Activated naive CD4-positive, alpha-beta T cell treated with anti-CD3 and anti-CD28 coated beads, Interleukin-2, amount 50 U/mL, for 72 hours (primary cell): Measurements from ENCODE around the gene ALAS2. TPM values are rescaled to one million over a fixed set of nuclear protein-coding genes. Genes with fewer than 3 reads are reported as not detected.
"Not testable (repeated sequence)": the region's sequence is repeated elsewhere in the genome, so short reads cannot be mapped to it uniquely, and the experiment has no call there.

Experiments
- ATAC-seq, 2 donors: fragments of 150-1000 bp; cut with Tn5 transposase; 2 replicates each; pipeline ENCODE4 v1.10.0; 2021; ENCODE audit warnings: mild to moderate bottlenecking in 2 of 2, moderate library complexity in 2 of 2
- DNase-seq, 2 donors: peaks; one replicate each; pipeline ENCODE4 v3.0.0; 2021 to 2022; ENCODE audit warnings: low spot score in 2 of 2
- H3K27ac Mint-ChIP-seq, 2 donors: one replicate each; pipeline ENCODE4 v1.8.0; 2022; ENCODE audit warnings: mild to moderate bottlenecking in 2 of 2, mixed read lengths in 2 of 2
- H3K36me3 Mint-ChIP-seq, 2 donors: one replicate each; pipeline ENCODE4 v1.8.0; 2022; ENCODE audit warnings: mixed read lengths in 2 of 2
- H3K9me3 Mint-ChIP-seq, 2 donors: one replicate each; pipeline ENCODE4 v1.8.0; 2022; ENCODE audit warnings: mixed read lengths in 2 of 2
- total RNA-seq, 2 donors: library from RNA; stranded (reverse); gene quantifications; one replicate each; pipeline ENCODE4 v1.2.3, GENCODE V29; 2022

ALAS2 gene
- total RNA-seq, 2 donors from 2014 or later: not detected

- ATAC-seq (no peak), DNase-seq (no peak)
- Mint-ChIP-seq H3K9me3 (no peaks in the 10 kb centered on the region), H3K36me3 (no peaks in the 10 kb centered on the region), H3K27ac (no peak overlapping the region)
These were observed 15.9 kb downstream of the ALAS2 start for GRCh38 chrX:55014897-55015299.

DNA sequence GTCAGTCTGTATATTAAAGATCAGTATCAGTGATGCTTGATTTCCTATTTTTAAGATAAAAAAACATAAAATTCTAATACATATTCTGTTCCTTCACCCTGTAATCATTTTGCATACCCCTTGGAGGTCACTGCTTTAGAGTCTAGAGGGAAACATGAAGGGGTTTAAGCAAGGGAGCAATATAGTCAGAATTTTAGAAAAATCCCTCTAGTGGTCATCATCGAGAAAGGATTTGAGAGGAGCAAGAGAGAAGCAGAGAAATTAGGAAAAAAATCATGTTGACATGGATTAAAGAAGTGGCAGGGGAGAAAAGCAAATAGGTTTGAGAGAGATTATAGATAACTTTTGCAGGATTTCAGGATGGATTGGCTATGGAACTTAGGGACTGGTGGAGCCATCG lies 19.5 kb downstream of the ALAS2 start:
- H3K27ac Mint-ChIP-seq: no peak overlapping the region
- no peak for DNase-seq
- no peaks in the 10 kb centered on the region for H3K9me3 Mint-ChIP-seq
- ATAC-seq: no peak
- peaks cover 5 to 6% of the 10 kb centered on the region in 2 donors for H3K36me3 Mint-ChIP-seq

GRCh38 chrX:55008571-55009358 lies 22.0 kb downstream of the ALAS2 start:
- H3K9me3 Mint-ChIP-seq: no peaks in the 10 kb centered on the region
- H3K27ac Mint-ChIP-seq: peak overlapping the region; percentile 44 to 53
- H3K36me3 Mint-ChIP-seq: peaks cover 10 to 21% of the 10 kb centered on the region in 2 donors
- ATAC-seq (peak in 1 of 2 donors; percentile 79), DNase-seq (no peak)

DNA sequence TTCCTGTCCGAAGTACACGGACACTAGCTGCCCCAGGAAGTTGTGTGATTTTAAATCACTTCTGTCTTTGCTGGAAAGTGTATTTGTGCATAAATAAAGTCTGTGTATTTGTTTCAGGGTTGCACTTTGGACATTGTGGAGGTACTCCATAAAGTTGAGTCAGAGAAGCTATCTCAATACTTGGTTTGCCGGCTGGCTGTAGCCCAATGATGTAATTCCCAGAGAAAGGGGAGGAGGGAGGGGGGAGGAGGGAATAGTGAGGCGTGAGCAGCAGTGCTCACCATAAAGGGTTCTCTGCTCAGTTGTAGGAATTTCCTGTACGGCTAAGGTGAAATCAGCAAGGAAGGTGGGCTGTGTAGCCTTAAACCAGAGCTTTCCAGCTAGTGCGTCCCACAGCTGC lies 23.1 kb downstream of the ALAS2 start:
- DNase-seq: no peak
- Mint-ChIP-seq H3K9me3 (no peaks in the 10 kb centered on the region), H3K36me3 (peaks cover 10 to 21% of the 10 kb centered on the region in 2 donors), H3K27ac (peak overlapping the region in 1 of 2 donors; percentile 57)
- no peak for ATAC-seq

DNA sequence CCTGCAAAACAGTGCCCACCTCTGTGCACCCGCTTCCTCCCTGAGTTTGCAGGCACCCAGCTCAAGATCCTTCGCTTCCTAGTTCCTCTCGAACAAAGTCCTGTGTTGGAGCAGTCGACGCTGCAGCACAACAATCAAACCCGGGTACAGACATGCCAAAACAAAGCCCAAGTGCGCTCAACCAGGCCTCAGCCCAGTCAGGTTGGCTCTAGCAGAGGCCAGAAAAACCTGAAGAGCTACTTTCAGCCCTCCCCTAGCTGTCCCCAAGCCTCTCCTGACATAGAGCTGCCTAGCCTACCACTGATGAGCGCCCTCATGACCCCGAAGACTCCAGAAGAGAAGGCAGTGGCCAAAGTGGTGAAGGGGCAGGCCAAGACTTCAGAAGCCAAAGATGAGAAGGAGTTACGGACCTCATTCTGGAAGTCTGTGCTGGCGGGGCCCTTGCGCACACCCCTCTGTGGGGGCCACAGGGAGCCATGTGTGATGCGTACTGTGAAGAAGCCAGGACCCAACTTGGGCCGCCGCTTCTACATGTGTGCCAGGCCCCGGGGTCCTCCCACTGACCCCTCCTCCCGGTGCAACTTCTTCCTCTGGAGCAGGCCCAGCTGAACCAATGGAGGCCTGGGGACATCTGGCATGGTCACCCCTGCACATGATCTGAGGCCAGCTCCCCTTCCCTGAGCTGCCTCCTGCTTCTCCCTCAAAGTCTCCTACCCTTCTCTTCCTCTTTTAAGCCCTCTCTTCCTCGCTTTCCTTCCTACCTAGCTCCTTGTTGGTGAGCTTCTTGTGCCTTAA lies 23.8 kb downstream of the ALAS2 start:
- no peaks in the 10 kb centered on the region for H3K9me3 Mint-ChIP-seq
- peak overlapping the region in 1 of 2 donors; percentile 57 for H3K27ac Mint-ChIP-seq
- ATAC-seq (no peak), DNase-seq (no peak)
- H3K36me3 Mint-ChIP-seq: peaks cover 10 to 21% of the 10 kb centered on the region in 2 donors

DNA sequence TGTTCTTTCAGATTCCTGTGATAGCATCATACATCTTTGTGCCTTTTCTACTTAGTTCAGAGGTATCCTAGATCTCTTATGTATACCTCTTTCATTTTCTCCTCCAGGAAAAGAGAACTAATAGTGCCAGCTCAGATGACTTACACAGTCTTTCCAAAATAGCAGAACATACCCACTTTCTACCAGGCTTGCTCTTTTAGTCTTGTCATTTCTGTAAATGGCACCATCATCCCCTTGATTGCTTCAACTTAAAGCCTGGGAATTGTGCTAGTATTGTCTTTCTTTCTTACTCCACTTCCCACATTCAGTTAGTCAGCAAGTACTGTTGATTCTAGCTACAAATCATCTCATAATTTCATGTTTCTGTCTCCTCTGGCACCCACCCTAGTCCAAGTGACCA lies 25.5 kb downstream of the ALAS2 start:
- Mint-ChIP-seq H3K36me3 (peaks cover 23 to 34% of the 10 kb centered on the region in 2 donors), H3K9me3 (no peaks in the 10 kb centered on the region), H3K27ac (no peak overlapping the region)
- DNase-seq: no peak
- ATAC-seq: no peak

- Mint-ChIP-seq H3K9me3 (no peaks in the 10 kb centered on the region), H3K27ac (peak overlapping the region in 1 of 2 donors; percentile 29), H3K36me3 (peaks cover 25 to 34% of the 10 kb centered on the region in 2 donors)
- no peak for ATAC-seq
- DNase-seq: no peak
These were observed 26.5 kb downstream of the ALAS2 start for GRCh38 chrX:55004231-55004630.

DNA sequence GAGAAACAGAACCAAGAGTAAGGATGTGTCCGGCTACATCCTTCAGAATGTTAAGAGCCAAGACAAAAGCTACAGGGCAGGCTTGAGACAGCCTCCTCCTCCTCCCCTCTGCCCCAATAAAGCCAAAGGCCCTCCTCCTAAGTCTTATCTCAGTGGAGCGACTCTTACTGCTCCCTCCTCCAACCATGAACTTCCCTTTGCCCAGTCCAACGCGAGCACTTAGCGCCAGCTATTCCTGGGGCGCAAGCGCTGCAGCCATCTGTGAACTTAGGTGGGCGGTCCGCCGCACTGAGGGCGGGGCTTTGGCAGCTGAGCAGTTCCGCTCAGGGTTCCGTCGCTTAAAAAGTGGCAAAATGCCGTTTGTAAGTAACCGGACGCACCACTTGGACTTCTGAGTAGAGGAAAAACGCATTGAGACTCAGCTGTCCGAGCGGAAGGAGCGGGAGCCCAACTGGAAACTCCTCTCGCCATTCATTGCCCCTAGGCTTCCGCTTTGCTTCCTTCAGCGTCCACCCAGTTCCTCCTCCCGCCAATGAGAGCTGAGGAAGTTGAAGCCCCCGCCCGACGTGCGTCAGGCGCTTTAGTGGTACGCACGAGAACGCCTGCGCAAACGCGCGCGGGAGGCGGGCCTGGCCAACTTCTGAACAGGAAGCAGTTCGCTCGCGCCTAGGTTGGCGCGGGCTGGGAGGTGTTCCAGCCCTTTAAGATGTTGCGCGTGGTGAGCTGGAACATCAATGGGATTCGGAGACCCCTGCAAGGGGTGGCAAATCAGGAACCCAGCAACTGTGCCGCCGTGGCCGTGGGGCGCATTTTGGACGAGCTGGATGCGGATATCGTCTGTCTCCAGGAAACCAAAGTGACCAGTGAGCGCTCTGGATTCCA lies 30.8 kb downstream of the ALAS2 start, which contains the start of gene APEX2:
TSS of gene APEX2 (plus strand) at position 647 of the 882 bp plus-strand sequence. CDS start at position 707, 60 bp downstream.
- Mint-ChIP-seq H3K27ac (peak within 1 kb of the TSS; percentile 92 to 97), H3K9me3 (no peaks in the 10 kb centered on the region), H3K36me3 (peaks cover 14 to 19% of the 10 kb centered on the region in 2 donors)
- ATAC-seq (peak; percentile 93 to 95), DNase-seq (peak; percentile 74 to 88)

- no peaks in the 10 kb centered on the region for H3K9me3 Mint-ChIP-seq
- no peak for DNase-seq
- peaks cover 4 to 5% of the 10 kb centered on the region in 2 donors for H3K36me3 Mint-ChIP-seq
- H3K27ac Mint-ChIP-seq: no peak overlapping the region
- no peak for ATAC-seq
These were observed 35.2 kb downstream of the ALAS2 start for GRCh38 chrX:54995621-54996020.

- ATAC-seq: no peak
- H3K9me3 Mint-ChIP-seq: no peaks in the 10 kb centered on the region
These were observed 36.0 kb downstream of the ALAS2 start for GRCh38 chrX:54994668-54995351.

DNA sequence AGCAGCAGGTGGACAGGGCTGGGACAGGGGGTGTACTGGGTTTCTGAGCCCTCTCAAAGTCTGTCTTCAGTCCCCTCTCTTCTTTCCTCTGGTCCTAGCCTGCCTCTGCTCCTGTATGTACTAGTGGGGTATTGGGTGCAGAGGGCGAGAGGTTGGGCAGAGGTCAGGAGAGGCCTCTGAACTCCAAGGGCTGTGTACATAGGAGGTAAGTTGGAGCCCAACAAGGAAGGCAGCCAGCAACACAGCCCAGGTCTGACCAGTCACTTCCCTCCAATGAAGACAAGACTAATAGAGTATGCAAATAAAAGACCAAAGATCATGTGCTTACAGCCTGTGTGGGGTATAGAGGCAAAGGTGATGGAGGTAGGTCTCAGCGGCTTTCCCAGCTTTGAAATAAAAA lies 36.7 kb downstream of the ALAS2 start, which contains the start of gene PFKFB1:
TSS of gene PFKFB1 (minus strand) at position 90 of the 400 bp plus-strand sequence. CDS start 181 bp downstream, outside the sequence.
- DNase-seq: no peak
- Mint-ChIP-seq H3K36me3 (no peaks in the 10 kb centered on the region), H3K9me3 (no peaks in the 10 kb centered on the region), H3K27ac (no peak within 1 kb of the TSS)
- no peak for ATAC-seq

More at GRCh38 chrX:54994668-54995351, 36.0 kb downstream of the ALAS2 start:
- DNase-seq: no peak
- no peaks in the 10 kb centered on the region for H3K36me3 Mint-ChIP-seq
- no peak overlapping the region for H3K27ac Mint-ChIP-seq

GRCh38 chrX:54992911-54993622 lies 37.7 kb downstream of the ALAS2 start:
- H3K27ac Mint-ChIP-seq: no peak overlapping the region
- no peaks in the 10 kb centered on the region for H3K36me3 Mint-ChIP-seq
- ATAC-seq: no peak

DNA sequence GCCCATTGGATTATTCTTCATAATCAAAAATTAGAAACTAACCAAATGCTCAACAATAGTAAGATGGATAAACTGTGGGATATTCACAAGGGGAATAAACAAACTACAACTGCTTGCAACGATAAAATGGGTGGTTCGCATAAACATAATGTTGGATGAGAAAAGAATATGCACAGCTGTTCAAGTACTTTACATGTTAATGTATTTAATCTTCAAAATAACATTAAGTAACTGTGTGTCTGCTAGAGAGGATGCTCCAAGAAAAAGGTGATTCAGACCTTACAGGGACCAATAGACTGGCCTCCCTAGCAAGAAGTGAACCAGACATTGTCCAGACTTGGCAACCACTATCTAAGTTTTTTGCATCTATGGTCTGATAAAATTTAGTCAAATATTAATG lies 39.1 kb downstream of the ALAS2 start:
- H3K36me3 Mint-ChIP-seq: no peaks in the 10 kb centered on the region

More at GRCh38 chrX:54992911-54993622, 37.7 kb downstream of the ALAS2 start:
- DNase-seq: no peak
- H3K9me3 Mint-ChIP-seq: no peaks in the 10 kb centered on the region

DNA sequence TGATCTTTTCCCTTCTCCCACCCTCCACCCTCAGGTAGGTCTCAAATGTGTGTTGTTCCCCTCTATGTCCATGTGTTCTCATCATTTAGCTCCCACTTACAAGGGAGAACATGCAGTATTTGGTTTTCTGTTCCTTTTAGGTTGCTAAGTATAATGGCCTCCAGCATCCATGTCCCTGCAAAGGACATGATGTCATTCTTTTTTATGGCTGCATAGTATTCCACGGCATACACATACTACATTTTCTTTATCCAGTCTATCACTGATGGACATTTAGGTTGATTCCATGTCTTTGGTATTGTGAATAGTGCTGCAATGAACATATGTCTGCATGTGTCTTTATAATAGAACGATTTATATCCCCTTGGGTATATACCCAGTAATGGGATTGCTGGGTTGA lies 47.5 kb downstream of the ALAS2 start:
- not testable (repeated sequence) for DNase-seq, H3K36me3 Mint-ChIP-seq, H3K27ac Mint-ChIP-seq, ATAC-seq, H3K9me3 Mint-ChIP-seq

More for the DNA sequence above, 39.1 kb downstream of the ALAS2 start:
- ATAC-seq (no peak), DNase-seq (no peak)
- no peak overlapping the region for H3K27ac Mint-ChIP-seq
- no peaks in the 10 kb centered on the region for H3K9me3 Mint-ChIP-seq

DNA sequence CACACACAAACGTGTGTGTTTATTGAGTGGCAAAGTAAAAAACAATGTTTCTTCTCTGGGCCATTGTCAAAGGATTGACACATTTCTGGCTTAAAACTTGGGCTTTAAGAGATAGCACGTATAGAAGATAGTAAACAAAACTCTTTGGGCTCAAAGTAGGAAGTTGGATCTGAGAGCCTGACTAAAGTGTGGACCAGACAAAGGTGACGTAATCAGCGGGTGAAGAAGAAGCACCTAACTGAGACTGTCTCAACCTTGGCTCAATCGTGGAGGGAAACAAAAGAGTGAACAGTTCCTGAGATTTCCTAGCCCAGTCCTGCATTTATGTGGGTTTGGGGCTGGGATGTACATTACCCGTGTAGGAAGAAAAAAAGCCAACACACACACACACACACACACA lies 50.4 kb downstream of the ALAS2 start:
- Mint-ChIP-seq H3K9me3 (no peaks in the 10 kb centered on the region), H3K36me3 (no peaks in the 10 kb centered on the region), H3K27ac (no peak overlapping the region)
- ATAC-seq (no peak), DNase-seq (no peak)
